IPS-18c (cell line): ENCODE measurements around the gene RADIL.

Source experiments
- H3K4me3 ChIP-seq: 2 replicates; pipeline ENCODE4 v1.7.0; 2013; ENCODE audit warnings: low read depth, mild to moderate bottlenecking, low read length, moderate library complexity; ENCODE audit not compliant: insufficient read depth
- H3K9me3 ChIP-seq: one replicate; pipeline ENCODE4 v1.6.1; 2013; ENCODE audit warnings: mild to moderate bottlenecking, low read length, moderate library complexity; ENCODE audit not compliant: control insufficient read depth, insufficient read depth

RADIL gene

DNA sequence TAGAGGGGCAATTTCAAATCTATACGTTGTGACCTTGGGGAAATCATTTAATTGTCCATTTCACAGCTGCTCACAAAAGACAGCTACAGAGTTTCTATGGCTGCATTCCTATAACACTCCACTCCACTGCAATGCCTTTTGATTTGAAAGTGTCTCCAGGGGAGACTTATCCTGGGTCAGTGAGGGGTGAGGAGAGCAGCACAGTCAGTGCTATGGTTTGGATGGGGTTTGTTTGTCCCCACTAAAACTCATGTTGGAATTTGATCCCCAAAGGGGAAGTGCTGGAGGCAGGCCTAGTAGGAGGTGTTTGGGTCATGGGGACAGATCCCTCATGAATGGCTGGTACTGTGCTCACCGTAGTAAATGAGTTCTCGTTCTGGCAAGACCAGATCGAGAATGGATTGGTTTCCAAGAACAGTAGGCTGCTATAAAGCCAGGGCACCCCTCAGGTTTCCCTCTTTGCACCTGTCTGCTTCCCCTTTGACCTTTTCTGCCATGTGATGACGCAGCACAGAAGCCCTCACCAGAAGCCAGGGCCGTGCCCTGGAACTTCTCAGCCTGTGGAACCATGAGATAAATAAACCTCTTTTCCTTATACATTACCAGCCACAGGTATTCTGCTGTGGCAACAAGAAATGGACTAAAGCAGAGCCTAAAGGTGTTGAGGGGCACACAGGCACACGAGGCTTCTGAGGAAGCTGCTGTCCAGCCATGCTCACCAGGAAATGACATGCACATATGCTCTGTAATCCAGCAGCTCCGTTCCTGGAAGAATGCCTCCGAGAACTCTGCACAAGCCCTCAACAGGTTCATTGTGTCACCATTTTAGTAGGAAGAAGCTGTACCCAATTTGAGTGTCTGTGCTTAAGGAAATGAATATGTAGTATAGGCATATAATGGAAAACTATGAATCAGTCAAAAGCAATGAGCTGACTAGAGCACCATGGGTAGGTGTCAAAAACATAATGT, 16.7 kb downstream of the RADIL start:
- peaks cover 5% of the 10 kb centered on the region for H3K9me3 ChIP-seq
- no peak overlapping the region for H3K4me3 ChIP-seq

DNA sequence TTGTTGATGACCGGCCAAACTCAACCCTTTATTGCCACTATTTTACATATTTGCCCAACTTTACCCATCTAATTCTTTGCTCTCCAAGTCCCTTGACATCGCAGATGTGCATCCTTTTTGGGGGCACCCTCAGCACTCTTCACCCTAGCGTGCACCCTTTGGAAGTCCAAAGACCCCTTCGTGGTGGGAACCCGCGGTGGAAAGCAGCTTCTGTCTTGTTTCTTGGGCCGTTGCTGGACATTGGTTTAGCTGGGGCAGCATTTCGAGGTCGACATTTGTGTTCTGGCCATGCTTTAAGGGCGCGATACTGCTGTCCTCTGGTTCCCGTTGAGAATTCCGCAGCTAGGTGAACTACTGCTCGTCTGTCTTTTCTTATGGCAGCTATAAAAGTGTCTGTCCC, 21.4 kb downstream of the RADIL start:
- Histone ChIP-seq H3K4me3 (peak overlapping the region; percentile 52), H3K9me3 (peaks cover 5% of the 10 kb centered on the region)

GRCh38 chr7:4861673-4862072, 21.8 kb downstream of the RADIL start, which contains the start of gene PAPOLB:
Gene PAPOLB, minus strand, starts transcription at chr7:4862030. Its CDS starts 220 bp downstream, at chr7:4861810.
- H3K4me3 ChIP-seq: peak within 1 kb of the TSS; percentile 52
- H3K9me3 ChIP-seq: peaks cover 5% of the 10 kb centered on the region

DNA sequence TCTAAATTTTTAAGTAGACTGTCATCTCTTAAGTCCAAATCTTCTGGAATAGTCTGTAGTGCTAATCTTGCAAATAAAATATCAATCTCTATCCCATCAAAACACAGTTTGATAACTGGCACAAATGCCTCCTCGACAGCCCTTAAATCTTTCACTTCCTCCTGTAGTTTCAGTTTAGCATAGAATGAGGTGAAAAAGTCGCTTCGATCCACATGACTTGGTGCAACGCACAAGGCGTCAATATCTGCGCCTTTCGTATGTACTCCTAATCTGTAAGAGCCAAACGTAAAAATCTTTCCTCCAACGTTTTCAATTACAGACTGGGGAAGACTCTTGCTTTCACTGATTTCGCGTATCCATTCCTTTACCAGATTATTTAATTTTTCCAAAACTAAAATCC, 22.3 kb downstream of the RADIL start:
- Histone ChIP-seq H3K9me3 (peaks cover 5% of the 10 kb centered on the region), H3K4me3 (no peak overlapping the region)

DNA sequence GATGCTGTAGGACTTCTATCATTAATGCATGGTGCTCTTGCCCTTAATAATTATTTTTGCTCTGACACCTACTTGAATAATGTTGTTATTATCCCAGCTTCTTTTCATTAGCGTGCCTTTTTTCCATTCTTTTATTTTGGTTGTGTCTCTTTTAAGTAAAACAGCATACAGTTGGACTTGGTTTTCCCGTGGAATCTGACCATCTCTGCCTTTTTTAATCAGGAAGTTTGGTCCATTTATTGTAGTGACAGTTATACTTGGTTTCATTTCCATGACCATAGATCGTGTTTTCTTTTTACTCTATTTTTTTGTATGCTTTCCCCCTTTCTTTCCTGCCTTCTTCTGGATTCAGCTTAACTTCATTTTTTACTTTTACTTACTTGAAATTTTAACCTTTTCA, 26.3 kb downstream of the RADIL start:
- H3K9me3 ChIP-seq: peaks cover 2% of the 10 kb centered on the region
- no peak overlapping the region for H3K4me3 ChIP-seq

DNA sequence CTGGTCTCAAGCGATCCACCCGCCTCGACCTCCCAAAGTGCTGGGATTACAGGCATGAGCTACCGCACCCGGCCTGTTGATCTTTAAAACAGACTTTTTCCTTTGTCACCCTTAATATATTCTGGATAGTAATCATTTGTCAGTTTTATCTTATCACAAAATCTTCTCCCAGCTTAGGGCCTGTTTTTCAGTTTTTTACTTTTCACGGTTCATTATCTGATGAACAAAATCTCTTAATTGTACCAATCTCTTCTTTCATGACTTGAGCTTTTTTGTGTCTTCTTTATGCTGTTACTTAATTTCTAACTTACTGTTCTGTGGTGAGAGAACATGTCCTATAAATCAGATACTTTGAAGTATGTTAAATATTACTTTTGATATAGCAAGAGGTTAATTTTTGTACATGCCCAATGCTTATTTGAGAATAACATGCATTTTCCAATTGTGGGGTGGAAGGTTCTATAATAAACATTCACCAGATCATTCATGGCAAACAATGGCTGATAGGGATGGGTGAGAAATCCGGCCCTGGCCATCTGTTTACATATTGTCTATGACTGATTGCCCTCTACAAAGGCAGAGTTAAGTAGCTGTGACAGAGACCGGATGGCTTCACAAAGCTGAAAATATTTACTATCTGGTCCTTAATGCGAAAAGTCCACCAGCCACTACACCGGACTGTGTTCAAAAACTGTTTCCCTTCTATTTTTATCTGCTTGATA, 27.0 kb downstream of the RADIL start:
- no peaks in the 10 kb centered on the region for H3K9me3 ChIP-seq
- no peak overlapping the region for H3K4me3 ChIP-seq

GRCh38 chr7:4854916-4855315, 28.6 kb downstream of the RADIL start:
- Histone ChIP-seq H3K9me3 (no peaks in the 10 kb centered on the region), H3K4me3 (no peak overlapping the region)

DNA sequence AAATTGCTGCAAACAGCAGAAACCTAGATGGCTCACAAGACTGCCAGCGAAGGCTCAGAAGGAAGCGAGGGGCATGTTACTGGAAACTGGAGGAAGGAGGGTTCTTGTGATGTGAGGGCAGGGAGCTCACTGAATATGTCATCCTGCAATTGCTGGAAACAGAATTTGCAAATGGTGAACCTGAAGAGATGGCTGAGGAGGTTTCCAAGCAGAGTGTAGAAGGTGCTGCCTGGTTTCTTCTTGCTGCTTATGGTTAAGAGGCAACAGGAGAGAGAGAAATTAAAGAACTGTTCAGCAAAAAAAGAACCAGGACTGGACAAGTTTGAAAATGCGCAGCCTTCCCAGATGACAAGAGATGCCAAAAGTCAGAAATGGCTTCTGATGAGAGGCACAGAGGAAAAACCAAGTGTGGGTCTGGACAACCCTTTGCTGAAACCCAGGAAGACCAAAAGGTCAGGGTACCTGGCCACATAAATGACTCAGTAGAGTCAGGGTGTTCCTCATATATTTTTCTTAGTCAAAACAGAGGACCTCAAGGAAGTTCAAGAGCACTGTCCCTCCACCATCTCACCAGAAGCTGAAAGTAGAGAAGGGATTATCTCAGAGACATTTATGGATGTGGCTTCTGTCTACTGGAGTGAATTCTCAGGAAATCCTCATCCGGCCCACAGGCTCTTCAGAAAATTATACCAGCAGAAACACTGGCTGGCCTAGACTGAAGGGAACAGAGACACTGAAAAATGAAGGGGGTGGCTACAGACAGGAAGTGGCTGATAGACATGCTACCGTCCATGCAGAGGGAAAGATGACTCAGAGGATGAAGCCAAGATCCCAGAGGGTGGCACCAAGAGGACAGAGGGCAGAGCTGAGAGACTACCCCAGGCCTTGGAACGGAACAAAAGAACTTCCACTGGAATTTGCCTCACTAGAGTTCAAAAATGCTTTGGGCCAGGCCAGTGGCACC, 31.8 kb downstream of the RADIL start:
- H3K9me3 ChIP-seq: no peaks in the 10 kb centered on the region
- H3K4me3 ChIP-seq: no peak overlapping the region

DNA sequence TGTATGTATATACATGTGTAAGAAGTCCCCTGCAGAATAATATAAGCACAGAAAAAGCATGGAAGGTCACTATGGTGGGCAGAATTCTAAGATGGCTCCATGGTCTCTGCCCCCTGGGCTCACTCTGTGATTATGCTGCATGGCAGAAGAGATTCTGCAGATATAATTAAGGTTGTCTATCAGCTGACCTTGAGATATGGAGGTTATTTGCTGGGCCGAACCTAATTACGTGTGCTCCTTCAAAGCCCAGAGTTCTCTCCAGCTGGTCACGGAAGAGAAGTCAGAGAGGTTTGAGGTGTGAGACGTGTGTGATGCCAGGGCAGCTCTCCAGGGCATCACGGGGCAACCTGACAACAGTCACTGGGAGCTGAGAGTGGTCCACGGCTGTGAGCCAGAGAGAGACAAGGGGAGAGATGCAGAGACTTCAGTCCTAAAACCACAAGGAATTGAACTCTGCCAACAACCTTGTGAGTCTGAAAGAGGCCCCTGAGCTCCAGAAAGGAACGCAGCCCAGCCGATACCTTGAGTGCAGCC, 33.2 kb downstream of the RADIL start:
- Histone ChIP-seq H3K4me3 (no peak overlapping the region), H3K9me3 (no peaks in the 10 kb centered on the region)

- Histone ChIP-seq H3K4me3 (no peak overlapping the region), H3K9me3 (no peaks in the 10 kb centered on the region)
Observed at GRCh38 chr7:4849390-4849789, 34.1 kb downstream of the RADIL start.

GRCh38 chr7:4845740-4846142, 37.8 kb downstream of the RADIL start:
- no peaks in the 10 kb centered on the region for H3K9me3 ChIP-seq
- no peak overlapping the region for H3K4me3 ChIP-seq

DNA sequence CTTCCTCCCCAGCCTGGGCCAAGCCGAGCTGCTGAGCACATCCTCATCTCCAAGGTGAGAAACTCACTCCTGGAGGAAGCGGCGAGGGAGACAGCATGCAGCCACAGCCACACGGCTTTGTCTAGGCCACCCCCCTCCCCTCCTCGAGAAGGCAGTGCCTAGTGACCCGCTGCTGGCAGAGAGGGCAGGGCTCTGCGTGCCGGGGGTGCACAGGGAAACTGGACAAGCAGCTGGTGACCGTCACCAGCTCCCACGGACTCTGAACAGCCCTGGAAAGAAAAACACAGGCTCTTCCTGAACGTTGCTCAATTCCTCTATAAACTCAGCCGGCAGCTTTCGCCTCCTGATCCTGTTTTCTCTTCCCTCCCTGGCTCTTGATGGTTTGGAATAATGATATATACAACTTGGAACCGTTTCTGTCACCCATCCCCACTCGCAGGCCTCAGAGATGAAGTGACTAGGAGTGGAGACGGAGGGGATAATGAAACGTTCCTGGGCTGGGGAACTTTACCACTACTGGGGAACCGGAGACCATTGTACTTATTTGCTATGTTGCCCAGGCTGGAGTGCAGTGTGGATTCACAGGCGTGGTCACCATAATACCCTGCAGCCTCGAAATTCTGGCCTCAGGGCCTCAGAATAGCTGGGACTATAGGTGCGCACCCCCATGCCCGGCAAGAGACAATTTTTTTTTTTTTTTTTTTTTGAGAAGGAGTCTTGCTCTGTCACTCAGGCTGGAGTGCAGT, 41.0 kb downstream of the RADIL start:
- Histone ChIP-seq H3K9me3 (no peaks in the 10 kb centered on the region), H3K4me3 (no peak overlapping the region)

DNA sequence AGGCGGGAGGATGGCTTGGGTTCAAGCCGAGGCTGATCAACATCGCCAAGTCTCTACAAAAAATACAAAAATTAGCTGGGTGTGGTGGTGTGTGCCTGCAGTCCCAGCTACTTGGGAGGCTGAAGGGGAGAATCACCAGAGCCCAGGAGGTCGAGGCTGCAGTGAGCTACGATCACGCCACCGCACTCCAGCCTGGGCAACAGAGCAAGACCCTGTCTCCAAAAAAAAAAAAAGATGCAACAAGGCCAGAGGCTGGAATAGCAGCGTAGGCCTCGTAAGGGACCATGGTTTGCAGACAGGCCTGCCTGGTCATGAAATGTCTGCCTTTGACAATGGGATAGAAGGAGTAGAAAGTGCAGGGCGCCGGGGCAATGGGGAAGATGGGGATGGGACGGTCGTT, 41.7 kb downstream of the RADIL start:
- Histone ChIP-seq H3K4me3 (no peak overlapping the region), H3K9me3 (no peaks in the 10 kb centered on the region)

- Histone ChIP-seq H3K4me3 (no peak overlapping the region), H3K9me3 (no peaks in the 10 kb centered on the region)
Observed at GRCh38 chr7:4841007-4841784, 42.3 kb downstream of the RADIL start.

GRCh38 chr7:4840079-4840501, 43.4 kb downstream of the RADIL start:
- Histone ChIP-seq H3K9me3 (no peaks in the 10 kb centered on the region), H3K4me3 (no peak overlapping the region)
